K562 (cell line): ENCODE data around the gene ARHGAP4. TPM values are rescaled to one million over a fixed set of nuclear protein-coding genes. Genes with fewer than 3 reads are reported as not detected.

Source experiments
- ATAC-seq: fragments of 200-7000 bp; cut with Tn5 transposase; 3 replicates; pipeline ENCODE4 v1.9.1; 2020; ENCODE audit warnings: moderate library complexity
- BruUV-seq: library from RNA; stranded (reverse); fragments of 400-500 nt; replicated peaks from 2 replicates; lab custom pipeline; 2021; lab: Mats Ljungman, UMichigan
- CTCF ChIA-PET: fragments of 300-600 bp; formaldehyde crosslinking; extraction: SDS; loops from one replicate; lab custom pipeline; 2021; ENCODE audit warnings: low intra/inter-chr PET ratio; lab: Yijun Ruan, JAX
- POLR2A ChIA-PET: fragments of 300-600, 350-650 bp; sonication (Branson Sonifier 250); formaldehyde crosslinking; extraction: SDS; loops from one replicate; lab custom pipeline; 2021; ENCODE audit warnings: antibody characterized with exemption, inconsistent platforms; lab: Yijun Ruan, JAX
- DNase-seq, 4 experiments: peaks; one replicate each; pipeline versions ENCODE4 v3.0.0 to v3.0.0-alpha.2; 2011 to 2018; ENCODE audit warnings: low spot score in 3 of 4, mixed read lengths in 3 of 4; ENCODE audit errors: extremely low read depth in 1 of 4
- FAIRE-seq: peaks from 2 replicates; lab custom pipeline; 2011; peaks lifted over from hg19 to GRCh38; lab: Jason Lieb, UNC
- H2AFZ ChIP-seq: 2 replicates; pipeline ENCODE4 v1.6.0; 2011; ENCODE audit warnings: low read depth, low read length, control low read depth, inconsistent platforms
- H3K27ac ChIP-seq: fragments of 200-600 bp; 3 replicates; pipeline ENCODE4 v1.8.0; 2011; ENCODE audit warnings: low read depth, mild to moderate bottlenecking, control low read depth, inconsistent platforms, low read length, moderate library complexity, mixed read lengths; ENCODE audit errors: extremely low read depth
- H3K27me3 ChIP-seq, 2 experiments: fragments of 300-600 bp in 1 of 2; 2 replicates in 1 of 2; 3 replicates in 1 of 2; pipeline versions ENCODE4 v1.6.0 to v1.8.0; 2011; ENCODE audit warnings: inconsistent platforms in 2 of 2, low read length in 2 of 2, mild to moderate bottlenecking in 1 of 2, mixed read lengths in 1 of 2, moderate library complexity in 1 of 2; ENCODE audit not compliant: control insufficient read depth in 2 of 2, insufficient read depth in 2 of 2
- H3K36me3 ChIP-seq: fragments of 300-600 bp; 3 replicates; pipeline ENCODE4 v1.8.0; 2011; ENCODE audit warnings: mild to moderate bottlenecking, low read length, inconsistent platforms; ENCODE audit not compliant: control insufficient read depth, insufficient read depth
- H3K4me1 ChIP-seq, 2 experiments: fragments of 200-600 bp in 1 of 2; replicated peaks in 1 of 2; 2 replicates in 1 of 2; 3 replicates in 1 of 2; pipeline versions ENCODE4 v1.5.1 to v1.8.0; 2011; ENCODE audit warnings: inconsistent platforms in 2 of 2, low read length in 2 of 2, mild to moderate bottlenecking in 1 of 2, mixed read lengths in 1 of 2, moderate library complexity in 1 of 2; ENCODE audit not compliant: control insufficient read depth in 2 of 2, insufficient read depth in 2 of 2
- H3K4me2 ChIP-seq: 2 replicates; pipeline ENCODE4 v1.6.1; 2011; ENCODE audit warnings: low read length, control low read depth, inconsistent platforms, mixed read lengths; ENCODE audit not compliant: insufficient read depth
- H3K4me3 ChIP-seq: fragments of 200-600 bp; sonication (generic), shearing (Covaris generic); 2 replicates; pipeline ENCODE4 v1.5.1; 2016; ENCODE audit warnings: control low read depth, inconsistent platforms
- H3K79me2 ChIP-seq: fragments of 200-600 bp; 3 replicates; pipeline ENCODE4 v1.8.0; 2011; ENCODE audit warnings: low read length, inconsistent platforms; ENCODE audit not compliant: control insufficient read depth, insufficient read depth
- H3K9ac ChIP-seq, 2 experiments: 2 replicates each; pipeline versions ENCODE4 v1.6.0 to v1.6.1; 2011; ENCODE audit warnings: low read depth in 2 of 2, low read length in 2 of 2, control low read depth in 1 of 2, inconsistent platforms in 1 of 2, mild to moderate bottlenecking in 1 of 2, mixed read lengths in 1 of 2; ENCODE audit not compliant: insufficient read depth in 1 of 2
- H3K9me1 ChIP-seq: one replicate; pipeline ENCODE4 v1.6.0; 2011; ENCODE audit warnings: inconsistent platforms, mild to moderate bottlenecking, low read length, moderate library complexity; ENCODE audit not compliant: control insufficient read depth, insufficient read depth
- H3K9me3 ChIP-seq: replicated peaks from 2 replicates; pipeline ENCODE4 v1.5.1; 2011; ENCODE audit warnings: low read depth, low read length, inconsistent platforms; ENCODE audit not compliant: control insufficient read depth, insufficient read depth
- H4K20me1 ChIP-seq: replicated peaks from 2 replicates; pipeline ENCODE4 v1.6.1; 2011; ENCODE audit warnings: low read length, inconsistent platforms, mixed read lengths; ENCODE audit not compliant: control insufficient read depth, insufficient read depth
- BMI1 ChIP-seq: fragments of 150-350 bp; IDR thresholded peaks from 2 replicates; pipeline ENCODE4 v1.6.1; 2014; ENCODE audit warnings: low read length
- CSDE1 ChIP-seq, 2 experiments: fragments of 450-650 bp; IDR thresholded peaks; 2 replicates each; pipeline ENCODE4 v1.6.1; 2016; ENCODE audit warnings: mild to moderate bottlenecking in 1 of 2
- ETS2 ChIP-seq: IDR thresholded peaks from 2 replicates; pipeline ENCODE4 v1.6.1; 2016; ENCODE audit warnings: borderline replicate concordance, missing genetic modification characterization, mild to moderate bottlenecking, moderate library complexity, missing compliant biosample characterization; ENCODE audit not compliant: poor library complexity, severe bottlenecking
- EZH2 ChIP-seq: IDR thresholded peaks from 2 replicates; pipeline ENCODE4 v1.6.1; 2012; ENCODE audit warnings: low read depth, mild to moderate bottlenecking, inconsistent platforms, low read length, borderline replicate concordance
- KDM1A ChIP-seq, 2 experiments: fragments of 450-650 bp; IDR thresholded peaks; 2 replicates each; pipeline ENCODE4 v1.6.1; 2016; ENCODE audit warnings: mild to moderate bottlenecking in 2 of 2
- MLX ChIP-seq, 2 experiments: fragments of 450-650 bp in 1 of 2; sonication (generic) in 1 of 2; formaldehyde crosslinking; conservative IDR thresholded peaks; 2 replicates each; pipeline versions ENCODE4 v1.4.0 to v1.8.1; 2020 to 2022; ENCODE audit warnings: mild to moderate bottlenecking in 1 of 2, missing genetic modification reagents in 1 of 2
- NR2C2 ChIP-seq, 2 experiments: fragments of 200-800 bp in 1 of 2; sonication (Bioruptor generic) in 1 of 2; sonication (generic) in 1 of 2; formaldehyde crosslinking in 1 of 2; IDR thresholded peaks; 2 replicates each; pipeline versions ENCODE4 v1.6.1 to v1.8.0; 2016 to 2022; ENCODE audit warnings: mild to moderate bottlenecking in 1 of 2, missing compliant biosample characterization in 1 of 2, missing genetic modification characterization in 1 of 2, missing genetic modification reagents in 1 of 2
- PKNOX1 ChIP-seq: fragments of 450-650 bp; IDR thresholded peaks from 2 replicates; pipeline ENCODE4 v1.6.1; 2016
- RFX1 ChIP-seq: fragments of 450-650 bp; IDR thresholded peaks from 2 replicates; pipeline ENCODE4 v1.6.1; 2016; ENCODE audit warnings: mild to moderate bottlenecking, moderate library complexity
- TCF3 ChIP-seq: sonication (generic); formaldehyde crosslinking; IDR thresholded peaks from 2 replicates; pipeline ENCODE4 v1.4.0; 2020; ENCODE audit warnings: mild to moderate bottlenecking, missing genetic modification reagents
- ZNF75A ChIP-seq: fragments of 450-650 bp; formaldehyde crosslinking; IDR thresholded peaks from 2 replicates; pipeline ENCODE4 v1.4.0; 2020; ENCODE audit warnings: mild to moderate bottlenecking
- WGBS: fragments of 100-300 bp; shearing (Covaris generic); methylation state at CpG from one replicate; pipeline ENCODE4 v1.1.6; 2016; ENCODE audit warnings: low coverage, mixed read lengths; ENCODE audit not compliant: insufficient coverage; ENCODE audit errors: missing lambda C conversion rate; 5-methylcytosine and 5-hydroxymethylcytosine counted together
- in situ Hi-C: fragments of 300-500 bp; cut with MboI; formaldehyde crosslinking; loops from 4 replicates; pipeline ENCODE4 v1.15.0; 2018; ENCODE audit warnings: inconsistent platforms, mixed read lengths
- intact Hi-C: fragments of 100-400 bp; cut with micrococcal nuclease; formaldehyde crosslinking; loops from 2 replicates; pipeline ENCODE4 v1.14.2; 2022
- polyA plus RNA-seq, 8 experiments: library from polyadenylated mRNA; depleted of rRNA in 4 of 8; stranded (reverse) in 5 of 8; unstranded in 3 of 8; fragments of >200 nt; fragmentation: Nextera tagmentation in 2 of 8; fragmentation: Illumina TruSeq in 1 of 8; extraction: Ambion mirVana in 2 of 8; extraction: Trizol in 1 of 8; gene quantifications; 2 replicates each; pipeline versions ENCODE4 v1.2.1 to v1.2.3, GENCODE V29; 2011 to 2014; ENCODE audit warnings: inconsistent platforms in 1 of 8, missing spikeins in 1 of 8
- total RNA-seq, 7 experiments: library from RNA; depleted of rRNA in 6 of 7; stranded (reverse); fragments of >200 nt in 6 of 7; fragmentation: Illumina TruSeq in 2 of 7; extraction: Trizol in 2 of 7; gene quantifications; 2 replicates each; pipeline versions ENCODE4 v1.2.1 to v1.2.3, GENCODE V29; 2011 to 2021; ENCODE audit warnings: low replicate concordance in 1 of 7
- TF ChIP-seq, protein P1 (sequence below): fragments of 450-650 bp; formaldehyde crosslinking; IDR thresholded peaks from 2 replicates; pipeline ENCODE4 v1.4.0; 2020; ENCODE audit warnings: mild to moderate bottlenecking

Gene ARHGAP4
- total and polyA plus RNA-seq, 9 of the 15 experiments (the other 6 are each of a cell fraction or from before 2014, with no cell fraction given): 0.30 to 81.8 (median 13.5) TPM

DNA sequence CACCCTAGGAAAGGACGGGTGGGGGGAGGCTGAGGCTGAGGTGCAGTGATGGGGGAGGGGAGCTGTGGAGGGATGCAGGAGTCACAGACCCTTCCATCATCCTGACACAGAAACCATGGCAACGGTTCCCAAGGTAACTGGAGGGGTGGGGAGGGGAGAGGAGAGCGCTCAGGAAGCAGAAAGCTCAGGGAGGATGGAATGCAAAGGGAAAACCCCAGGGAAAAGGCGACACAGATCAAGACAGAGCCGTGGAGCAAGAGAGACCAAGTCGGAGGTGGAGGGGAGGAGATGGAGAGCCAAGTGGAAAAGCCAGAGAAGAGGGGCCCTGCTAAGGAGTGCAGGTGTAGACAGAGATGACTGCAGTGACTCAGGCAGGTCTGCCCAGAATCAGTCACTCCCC lies 54.6 kb downstream of the ARHGAP4 start:
- H3K79me2 ChIP-seq: no peaks in the 10 kb centered on the region
- POLR2A ChIA-PET: no interaction called here
- intact Hi-C loops (no loop called here), in situ Hi-C loops (no loop called here)
- no peak overlapping the region for H3K4me2 ChIP-seq
- DNase-seq (no peak), ATAC-seq (no peak), FAIRE-seq (no peak)
- peaks cover 0 to 22% of the 10 kb centered on the region in 2 experiments; a peak in 2 of 5 replicates for H3K4me1 ChIP-seq
- no peaks in the 10 kb centered on the region for H3K9me1 ChIP-seq
- no TSS peak for BruUV-seq
- H3K9ac ChIP-seq: no peak overlapping the region
- no peaks in the 10 kb centered on the region for H3K36me3 ChIP-seq
- H3K9me3 ChIP-seq: no peaks in the 10 kb centered on the region
- no peak overlapping the region for H3K4me3 ChIP-seq
- H3K27me3 ChIP-seq: peaks cover 3 to 65% of the 10 kb centered on the region in 2 experiments; a peak in 3 of 5 replicates
- H2AFZ ChIP-seq: no peak overlapping the region
- 0% methylated on average over 1 of the region's 6 CpGs for WGBS
- CTCF ChIA-PET: no interaction called here
- no peak overlapping the region for H3K27ac ChIP-seq
- 0 out of 2 replicates have a peak, but pooled peaks cover 20% of the 10 kb centered on the region for H4K20me1 ChIP-seq
- no peak for TF ChIP-seq ETS2 (tag)
- peak; percentile 29; the same call in 1 of the 2 replicates for TF ChIP-seq PKNOX1
- TF ChIP-seq MLX (CRISPR knock-in tag; conservative IDR thresholded peaks at IDR 0.05): no peak
- TF ChIP-seq RFX1: peak; percentile 91
- no peak for TF ChIP-seq ZNF75A (CRISPR knock-in tag)
- TF ChIP-seq TCF3: no peak
- peak; percentile 66 to 68; a peak in 3 of 4 replicates for TF ChIP-seq KDM1A (IDR thresholded peaks at IDR 0.05)
- peak; percentile 46; the same call in 1 of the 2 replicates for TF ChIP-seq BMI1
- no peak for TF ChIP-seq NR2C2 (CRISPR knock-in tag; IDR thresholded peaks at IDR 0.05)
- no peak for TF ChIP-seq NR2C2 (tag; IDR thresholded peaks at IDR 0.05)
- peak in 1 of 2 experiments; percentile 64; a peak in 2 of 4 replicates for TF ChIP-seq CSDE1 (IDR thresholded peaks at IDR 0.05)
- TF ChIP-seq, protein P1, sequence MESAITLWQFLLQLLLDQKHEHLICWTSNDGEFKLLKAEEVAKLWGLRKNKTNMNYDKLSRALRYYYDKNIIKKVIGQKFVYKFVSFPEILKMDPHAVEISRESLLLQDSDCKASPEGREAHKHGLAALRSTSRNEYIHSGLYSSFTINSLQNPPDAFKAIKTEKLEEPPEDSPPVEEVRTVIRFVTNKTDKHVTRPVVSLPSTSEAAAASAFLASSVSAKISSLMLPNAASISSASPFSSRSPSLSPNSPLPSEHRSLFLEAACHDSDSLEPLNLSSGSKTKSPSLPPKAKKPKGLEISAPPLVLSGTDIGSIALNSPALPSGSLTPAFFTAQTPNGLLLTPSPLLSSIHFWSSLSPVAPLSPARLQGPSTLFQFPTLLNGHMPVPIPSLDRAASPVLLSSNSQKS (CRISPR knock-in tag): no peak
- no peak for TF ChIP-seq EZH2
